IMR-90 (cell line): ENCODE measurements around the gene NUP54.

Experiments used
- CHD1 ChIP-seq: IDR thresholded peaks from 2 replicates; pipeline ENCODE4 v1.6.1; 2012; ENCODE audit warnings: low read depth, low read length, improper control_type of control experiment
- FOS ChIP-seq: fragments of 150-350 bp; IDR thresholded peaks from 2 replicates; pipeline ENCODE4 v1.6.1; 2016; ENCODE audit warnings: low read depth, low read length
- MAFK ChIP-seq: IDR thresholded peaks from 2 replicates; pipeline ENCODE4 v1.6.1; 2012; ENCODE audit warnings: low read depth, low read length, improper control_type of control experiment
- MXI1 ChIP-seq: IDR thresholded peaks from 2 replicates; pipeline ENCODE4 v1.6.1; 2012; ENCODE audit warnings: low read depth, mild to moderate bottlenecking, low read length, moderate library complexity, borderline replicate concordance
- NFE2L2 ChIP-seq: fragments of 150-350 bp; IDR thresholded peaks from 2 replicates; pipeline ENCODE4 v1.6.1; 2016; ENCODE audit warnings: low read depth, mild to moderate bottlenecking, low read length
- POLR2A ChIP-seq: IDR thresholded peaks from 2 replicates; pipeline ENCODE4 v1.6.1; 2012; ENCODE audit warnings: mild to moderate bottlenecking, low read depth, low read length
- RAD21 ChIP-seq: IDR thresholded peaks from 2 replicates; pipeline ENCODE4 v1.6.1; 2012; ENCODE audit warnings: low read length, improper control_type of control experiment
- RCOR1 ChIP-seq: IDR thresholded peaks from 2 replicates; pipeline ENCODE4 v1.6.1; 2012; ENCODE audit warnings: mild to moderate bottlenecking, low read length, improper control_type of control experiment; ENCODE audit not compliant: insufficient replicate concordance
- RFX5 ChIP-seq: IDR thresholded peaks from 2 replicates; pipeline ENCODE4 v1.8.0; 2012; ENCODE audit warnings: low read depth, mild to moderate bottlenecking, low read length, moderate library complexity
- TF ChIP-seq, protein P1 (sequence below): conservative IDR thresholded peaks from 2 replicates; pipeline ENCODE4 v1.5.1; 2012; ENCODE audit warnings: mild to moderate bottlenecking, low read depth, low read length, improper control_type of control experiment
- TF ChIP-seq, protein P2 (sequence below): fragments of 150-350 bp; IDR thresholded peaks from 2 replicates; pipeline ENCODE4 v1.6.1; 2017; ENCODE audit warnings: mild to moderate bottlenecking, antibody characterized with exemption, low read length, low read depth
- TF ChIP-seq, protein P3 (sequence below): fragments of 150-350 bp; IDR thresholded peaks from 2 replicates; pipeline ENCODE4 v1.6.1; 2016; ENCODE audit warnings: low read depth, mild to moderate bottlenecking, low read length, moderate library complexity, borderline replicate concordance

DNA sequence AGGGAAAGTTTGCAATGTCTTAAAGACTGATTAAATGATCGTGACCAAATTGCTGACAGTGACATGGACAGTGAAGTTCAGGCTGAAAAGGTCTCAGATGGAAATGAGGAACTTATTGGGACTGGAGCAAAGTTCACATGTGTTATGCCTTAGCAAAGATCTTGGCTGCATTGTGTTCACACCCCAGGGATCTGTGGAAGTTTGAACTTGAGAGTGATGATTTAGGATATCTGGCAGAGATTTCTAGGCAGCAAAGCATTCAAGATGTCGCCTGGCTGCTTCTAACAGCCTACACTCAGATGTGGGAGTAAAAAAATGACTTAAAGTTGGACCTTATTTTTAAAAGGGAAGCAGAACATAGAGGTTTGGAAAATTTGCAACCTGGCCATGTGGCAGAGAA is 44.0 kb upstream of the NUP54 start:
- TF ChIP-seq, protein P1, sequence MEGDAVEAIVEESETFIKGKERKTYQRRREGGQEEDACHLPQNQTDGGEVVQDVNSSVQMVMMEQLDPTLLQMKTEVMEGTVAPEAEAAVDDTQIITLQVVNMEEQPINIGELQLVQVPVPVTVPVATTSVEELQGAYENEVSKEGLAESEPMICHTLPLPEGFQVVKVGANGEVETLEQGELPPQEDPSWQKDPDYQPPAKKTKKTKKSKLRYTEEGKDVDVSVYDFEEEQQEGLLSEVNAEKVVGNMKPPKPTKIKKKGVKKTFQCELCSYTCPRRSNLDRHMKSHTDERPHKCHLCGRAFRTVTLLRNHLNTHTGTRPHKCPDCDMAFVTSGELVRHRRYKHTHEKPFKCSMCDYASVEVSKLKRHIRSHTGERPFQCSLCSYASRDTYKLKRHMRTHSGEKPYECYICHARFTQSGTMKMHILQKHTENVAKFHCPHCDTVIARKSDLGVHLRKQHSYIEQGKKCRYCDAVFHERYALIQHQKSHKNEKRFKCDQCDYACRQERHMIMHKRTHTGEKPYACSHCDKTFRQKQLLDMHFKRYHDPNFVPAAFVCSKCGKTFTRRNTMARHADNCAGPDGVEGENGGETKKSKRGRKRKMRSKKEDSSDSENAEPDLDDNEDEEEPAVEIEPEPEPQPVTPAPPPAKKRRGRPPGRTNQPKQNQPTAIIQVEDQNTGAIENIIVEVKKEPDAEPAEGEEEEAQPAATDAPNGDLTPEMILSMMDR, result no peak
- TF ChIP-seq POLR2A (no peak), CHD1 (no peak), MAFK (no peak), NFE2L2 (no peak), RFX5 (no peak), FOS (no peak), RAD21 (no peak), MXI1 (no peak), RCOR1 (no peak)
- TF ChIP-seq, protein P2, sequence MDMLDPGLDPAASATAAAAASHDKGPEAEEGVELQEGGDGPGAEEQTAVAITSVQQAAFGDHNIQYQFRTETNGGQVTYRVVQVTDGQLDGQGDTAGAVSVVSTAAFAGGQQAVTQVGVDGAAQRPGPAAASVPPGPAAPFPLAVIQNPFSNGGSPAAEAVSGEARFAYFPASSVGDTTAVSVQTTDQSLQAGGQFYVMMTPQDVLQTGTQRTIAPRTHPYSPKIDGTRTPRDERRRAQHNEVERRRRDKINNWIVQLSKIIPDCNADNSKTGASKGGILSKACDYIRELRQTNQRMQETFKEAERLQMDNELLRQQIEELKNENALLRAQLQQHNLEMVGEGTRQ, result no peak
- TF ChIP-seq, protein P3, sequence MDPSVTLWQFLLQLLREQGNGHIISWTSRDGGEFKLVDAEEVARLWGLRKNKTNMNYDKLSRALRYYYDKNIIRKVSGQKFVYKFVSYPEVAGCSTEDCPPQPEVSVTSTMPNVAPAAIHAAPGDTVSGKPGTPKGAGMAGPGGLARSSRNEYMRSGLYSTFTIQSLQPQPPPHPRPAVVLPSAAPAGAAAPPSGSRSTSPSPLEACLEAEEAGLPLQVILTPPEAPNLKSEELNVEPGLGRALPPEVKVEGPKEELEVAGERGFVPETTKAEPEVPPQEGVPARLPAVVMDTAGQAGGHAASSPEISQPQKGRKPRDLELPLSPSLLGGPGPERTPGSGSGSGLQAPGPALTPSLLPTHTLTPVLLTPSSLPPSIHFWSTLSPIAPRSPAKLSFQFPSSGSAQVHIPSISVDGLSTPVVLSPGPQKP, result no peak
